ENCODE measurements around the gene ROR2. TPM values are rescaled to one million over a fixed set of nuclear protein-coding genes. Genes with fewer than 3 reads are reported as not detected.

ROR2 gene
- total RNA-seq, 1 donor = 3.0 TPM

GRCh38 chr9:91516777-91517176 lies 433.3 kb downstream of the ROR2 start:
- no peak overlapping the region for H3K4me3 ChIP-seq (ENCODE audit: low read depth, low read length)
- TF ChIP-seq, protein P1, sequence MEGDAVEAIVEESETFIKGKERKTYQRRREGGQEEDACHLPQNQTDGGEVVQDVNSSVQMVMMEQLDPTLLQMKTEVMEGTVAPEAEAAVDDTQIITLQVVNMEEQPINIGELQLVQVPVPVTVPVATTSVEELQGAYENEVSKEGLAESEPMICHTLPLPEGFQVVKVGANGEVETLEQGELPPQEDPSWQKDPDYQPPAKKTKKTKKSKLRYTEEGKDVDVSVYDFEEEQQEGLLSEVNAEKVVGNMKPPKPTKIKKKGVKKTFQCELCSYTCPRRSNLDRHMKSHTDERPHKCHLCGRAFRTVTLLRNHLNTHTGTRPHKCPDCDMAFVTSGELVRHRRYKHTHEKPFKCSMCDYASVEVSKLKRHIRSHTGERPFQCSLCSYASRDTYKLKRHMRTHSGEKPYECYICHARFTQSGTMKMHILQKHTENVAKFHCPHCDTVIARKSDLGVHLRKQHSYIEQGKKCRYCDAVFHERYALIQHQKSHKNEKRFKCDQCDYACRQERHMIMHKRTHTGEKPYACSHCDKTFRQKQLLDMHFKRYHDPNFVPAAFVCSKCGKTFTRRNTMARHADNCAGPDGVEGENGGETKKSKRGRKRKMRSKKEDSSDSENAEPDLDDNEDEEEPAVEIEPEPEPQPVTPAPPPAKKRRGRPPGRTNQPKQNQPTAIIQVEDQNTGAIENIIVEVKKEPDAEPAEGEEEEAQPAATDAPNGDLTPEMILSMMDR (IDR thresholded peaks at IDR 0.05; ENCODE audit: insufficient read depth, low read depth, low read length) = no peak
- no peak for DNase-seq (ENCODE audit: low read depth)

GRCh38 chr9:91516081-91516480 lies 433.9 kb downstream of the ROR2 start:
- no peak for DNase-seq (ENCODE audit: low read depth)
- TF ChIP-seq, protein P1 (IDR thresholded peaks at IDR 0.05; ENCODE audit: insufficient read depth, low read depth, low read length) = no peak
- H3K4me3 ChIP-seq (ENCODE audit: low read depth, low read length) = no peak overlapping the region

- TF ChIP-seq, protein P1 (IDR thresholded peaks at IDR 0.05; ENCODE audit: insufficient read depth, low read depth, low read length) = no peak
- H3K4me3 ChIP-seq (ENCODE audit: low read depth, low read length) = peak overlapping the region; percentile 18
- DNase-seq (ENCODE audit: low read depth) = peak; percentile 90
Observed at GRCh38 chr9:91515074-91515687, 434.8 kb downstream of the ROR2 start.

Small RNA genes within 50 kb of the gene (small RNA-seq; reads per million reads assigned to genes)
- not detected for gene MIR3910-1

Other genes starting within 250 kb of the ROR2 start
- 110 and 132 TPM in 2 replicates for gene SPTLC1, start 165.2 kb upstream of the ROR2 start, total RNA-seq

Measured in fibroblast of villous mesenchyme (primary cell).